Effector memory CD8-positive, alpha-beta T cell (primary cell): ENCODE measurements around the gene TMED9.

ENCODE experiments used
- ATAC-seq: fragments of 150-1000 bp; cut with Tn5 transposase; replicated peaks from 2 replicates; pipeline ENCODE4 v1.10.0; 2021; ENCODE audit warnings: mild to moderate bottlenecking, moderate library complexity
- DNase-seq, 3 experiments: peaks; one replicate each; pipeline ENCODE4 v3.0.0; 2021
- H3K27ac Mint-ChIP-seq, 2 donors: one replicate each; pipeline ENCODE4 v1.8.0; 2022; ENCODE audit warnings: mild to moderate bottlenecking in 2 of 2, mixed read lengths in 2 of 2, moderate library complexity in 2 of 2
- H3K27me3 Mint-ChIP-seq, 2 donors: one replicate each; pipeline ENCODE4 v1.8.0; 2022; ENCODE audit warnings: mixed read lengths in 2 of 2
- H3K36me3 Mint-ChIP-seq: one replicate; pipeline ENCODE4 v1.8.0; 2022; ENCODE audit warnings: mild to moderate bottlenecking, moderate library complexity, mixed read lengths; ENCODE audit not compliant: insufficient read depth
- H3K4me1 Mint-ChIP-seq, 2 donors: one replicate each; pipeline ENCODE4 v1.8.0; 2022; ENCODE audit warnings: low read depth in 2 of 2, mixed read lengths in 2 of 2
- H3K4me3 Mint-ChIP-seq, 2 donors: one replicate each; pipeline ENCODE4 v1.8.0; 2022; ENCODE audit warnings: mild to moderate bottlenecking in 2 of 2, mixed read lengths in 2 of 2, moderate library complexity in 2 of 2
- H3K9me3 Mint-ChIP-seq, 2 donors: one replicate each; pipeline ENCODE4 v1.8.0; 2022; ENCODE audit warnings: mixed read lengths in 2 of 2

TMED9 gene

DNA sequence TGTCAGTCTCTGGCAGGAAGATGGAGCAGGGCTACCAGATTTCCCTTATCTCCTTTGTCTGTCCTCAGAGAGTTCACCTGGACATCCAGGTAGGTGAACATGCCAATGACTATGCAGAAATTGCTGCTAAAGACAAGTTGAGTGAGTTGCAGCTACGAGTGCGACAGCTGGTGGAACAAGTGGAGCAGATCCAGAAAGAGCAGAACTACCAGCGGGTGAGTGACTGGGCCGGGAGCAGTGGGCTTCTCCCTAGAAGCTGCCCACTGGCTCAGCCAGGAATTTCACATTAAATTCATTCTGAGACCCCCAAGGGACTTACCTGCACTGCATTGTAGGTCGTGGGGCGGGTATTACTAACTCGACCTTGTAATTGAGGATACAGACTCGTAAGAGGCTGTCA, 2.1 kb downstream of the TMED9 start:
- H3K4me1 Mint-ChIP-seq = peaks cover 11 to 22% of the 10 kb centered on the region in 2 donors
- H3K36me3 Mint-ChIP-seq = peaks cover 39% of the 10 kb centered on the region
- peaks cover 12 to 18% of the 10 kb centered on the region in 2 donors for H3K27me3 Mint-ChIP-seq
- no peak for ATAC-seq
- no peaks in the 10 kb centered on the region for H3K9me3 Mint-ChIP-seq
- H3K27ac Mint-ChIP-seq = no peak overlapping the region
- H3K4me3 Mint-ChIP-seq = no peak overlapping the region
- DNase-seq = no peak

DNA sequence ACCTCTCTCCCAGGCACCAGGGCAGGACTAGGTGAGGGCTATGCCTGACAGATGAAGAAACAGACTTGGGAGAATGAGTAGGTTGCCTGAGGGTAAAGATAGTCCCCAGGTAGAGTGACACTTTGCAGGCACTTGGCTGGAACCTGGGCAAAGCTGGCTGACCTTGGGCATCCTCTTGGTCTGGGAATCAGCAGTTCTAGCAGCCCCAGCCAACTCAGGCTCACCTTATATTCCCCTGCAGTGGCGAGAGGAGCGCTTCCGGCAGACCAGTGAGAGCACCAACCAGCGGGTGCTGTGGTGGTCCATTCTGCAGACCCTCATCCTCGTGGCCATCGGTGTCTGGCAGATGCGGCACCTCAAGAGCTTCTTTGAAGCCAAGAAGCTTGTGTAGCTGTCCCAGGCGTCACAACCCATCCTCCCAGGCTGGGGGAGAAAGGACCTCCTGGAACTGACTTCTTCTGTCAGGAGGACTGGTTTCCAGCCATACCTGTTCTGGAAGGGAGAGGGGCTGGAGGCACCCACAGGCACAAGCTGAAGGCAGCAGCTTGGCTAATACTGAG, 3.1 kb downstream of the TMED9 start:
- Mint-ChIP-seq H3K9me3 (no peaks in the 10 kb centered on the region), H3K36me3 (peaks cover 39% of the 10 kb centered on the region), H3K27ac (no peak overlapping the region), H3K27me3 (peaks cover 6 to 8% of the 10 kb centered on the region in 2 donors), H3K4me1 (peaks cover 13 to 23% of the 10 kb centered on the region in 2 donors), H3K4me3 (peak overlapping the region in 1 of 2 donors; percentile 27)
- ATAC-seq (no peak), DNase-seq (no peak)

DNA sequence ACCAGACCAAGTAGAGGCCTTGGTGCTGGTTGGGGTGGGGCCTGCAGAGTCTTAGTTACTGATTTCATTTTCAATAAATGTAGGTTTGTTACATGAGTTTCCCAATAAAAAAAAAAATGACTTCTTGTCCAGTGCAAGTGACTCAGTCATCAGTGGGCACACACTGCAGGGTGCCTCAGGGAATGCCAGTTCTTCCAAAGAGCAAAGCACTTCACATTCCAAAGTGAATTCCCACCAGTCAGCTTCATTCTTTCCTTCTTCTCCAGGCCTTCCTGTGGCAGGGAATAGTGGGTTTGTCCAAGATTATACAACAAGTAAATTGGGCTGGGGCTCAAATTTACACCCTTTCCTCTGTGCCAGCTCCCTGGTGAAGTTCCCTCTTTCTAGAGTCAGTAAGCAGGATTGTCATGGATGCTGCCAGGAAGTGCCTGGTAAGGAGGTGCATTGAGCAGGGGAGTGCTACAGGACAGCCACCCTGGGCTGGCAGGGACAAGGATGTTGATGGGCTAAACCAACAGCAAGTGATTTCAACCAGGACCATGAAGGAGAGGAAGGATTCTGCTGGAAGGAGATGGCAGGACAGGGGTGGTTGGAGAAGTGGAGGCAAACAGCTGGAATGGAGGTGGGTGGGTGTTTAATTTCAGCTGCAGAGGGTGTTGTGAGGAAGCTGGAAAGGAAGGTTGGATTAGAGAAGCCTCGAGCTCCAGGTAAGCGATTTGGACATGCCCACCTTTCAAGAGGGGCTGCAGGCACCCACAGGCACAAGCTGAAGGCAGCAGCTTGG, 4.2 kb downstream of the TMED9 start:
- ATAC-seq (no peak), DNase-seq (no peak)
- Mint-ChIP-seq H3K36me3 (peaks cover 39% of the 10 kb centered on the region), H3K4me3 (no peak overlapping the region), H3K27ac (no peak overlapping the region), H3K9me3 (no peaks in the 10 kb centered on the region), H3K4me1 (peaks cover 20 to 32% of the 10 kb centered on the region in 2 donors), H3K27me3 (no peaks in the 10 kb centered on the region)

DNA sequence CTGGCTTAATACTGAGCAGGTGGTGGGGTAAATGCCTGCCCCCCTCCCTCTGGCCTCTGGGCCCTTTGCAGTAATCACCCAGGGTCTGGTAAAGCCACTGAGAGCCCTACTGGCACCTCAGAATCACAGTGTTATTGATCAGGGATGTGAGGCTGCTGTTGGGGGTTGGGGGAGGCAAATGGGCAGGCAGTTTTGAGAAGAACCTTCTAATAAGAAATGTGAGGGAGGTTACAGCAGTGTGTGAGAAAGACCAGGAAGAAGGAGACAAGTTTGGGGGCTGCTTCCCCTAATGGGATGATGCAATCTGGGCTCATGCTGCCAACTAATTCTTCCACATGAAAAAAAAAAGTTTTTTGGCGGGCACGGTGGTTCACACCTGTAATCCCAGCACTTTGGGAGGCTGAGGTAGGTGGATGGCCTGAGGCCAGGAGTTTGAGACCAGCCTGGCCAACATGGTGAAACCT, 4.8 kb downstream of the TMED9 start:
- H3K27me3 Mint-ChIP-seq = no peaks in the 10 kb centered on the region
- H3K4me1 Mint-ChIP-seq = peaks cover 18 to 27% of the 10 kb centered on the region in 2 donors
- no peak for ATAC-seq
- no peak for DNase-seq
- no peak overlapping the region for H3K4me3 Mint-ChIP-seq
- H3K27ac Mint-ChIP-seq = no peak overlapping the region
- H3K36me3 Mint-ChIP-seq = peaks cover 37% of the 10 kb centered on the region
- no peaks in the 10 kb centered on the region for H3K9me3 Mint-ChIP-seq

DNA sequence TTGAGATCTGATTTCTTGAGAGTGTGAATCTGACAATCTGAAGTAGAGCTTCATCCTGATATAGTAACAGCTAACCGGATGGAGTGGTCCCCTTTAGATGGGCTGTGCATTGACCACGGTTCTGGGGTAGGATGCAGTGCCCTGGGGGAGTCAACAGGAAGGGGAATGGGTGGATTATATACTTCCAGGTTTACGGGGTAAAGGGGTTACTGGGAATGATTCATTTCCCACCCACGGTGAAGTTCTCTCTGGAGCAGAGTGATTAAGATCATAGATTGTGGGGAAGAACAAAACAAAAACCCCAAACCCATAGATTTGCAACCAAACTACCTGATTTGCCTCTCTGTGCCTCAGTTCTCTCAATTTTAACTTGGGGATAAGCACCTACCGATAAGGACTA, 6.5 kb downstream of the TMED9 start:
- DNase-seq (no peak), ATAC-seq (no peak)
- H3K9me3 Mint-ChIP-seq = no peaks in the 10 kb centered on the region
- peak overlapping the region in 1 of 2 donors; percentile 93 for H3K27ac Mint-ChIP-seq
- no peaks in the 10 kb centered on the region for H3K27me3 Mint-ChIP-seq
- peak overlapping the region; percentile 45 to 92 for H3K4me3 Mint-ChIP-seq
- peaks cover 29% of the 10 kb centered on the region for H3K36me3 Mint-ChIP-seq
- H3K4me1 Mint-ChIP-seq = peaks cover 18 to 29% of the 10 kb centered on the region in 2 donors

DNA sequence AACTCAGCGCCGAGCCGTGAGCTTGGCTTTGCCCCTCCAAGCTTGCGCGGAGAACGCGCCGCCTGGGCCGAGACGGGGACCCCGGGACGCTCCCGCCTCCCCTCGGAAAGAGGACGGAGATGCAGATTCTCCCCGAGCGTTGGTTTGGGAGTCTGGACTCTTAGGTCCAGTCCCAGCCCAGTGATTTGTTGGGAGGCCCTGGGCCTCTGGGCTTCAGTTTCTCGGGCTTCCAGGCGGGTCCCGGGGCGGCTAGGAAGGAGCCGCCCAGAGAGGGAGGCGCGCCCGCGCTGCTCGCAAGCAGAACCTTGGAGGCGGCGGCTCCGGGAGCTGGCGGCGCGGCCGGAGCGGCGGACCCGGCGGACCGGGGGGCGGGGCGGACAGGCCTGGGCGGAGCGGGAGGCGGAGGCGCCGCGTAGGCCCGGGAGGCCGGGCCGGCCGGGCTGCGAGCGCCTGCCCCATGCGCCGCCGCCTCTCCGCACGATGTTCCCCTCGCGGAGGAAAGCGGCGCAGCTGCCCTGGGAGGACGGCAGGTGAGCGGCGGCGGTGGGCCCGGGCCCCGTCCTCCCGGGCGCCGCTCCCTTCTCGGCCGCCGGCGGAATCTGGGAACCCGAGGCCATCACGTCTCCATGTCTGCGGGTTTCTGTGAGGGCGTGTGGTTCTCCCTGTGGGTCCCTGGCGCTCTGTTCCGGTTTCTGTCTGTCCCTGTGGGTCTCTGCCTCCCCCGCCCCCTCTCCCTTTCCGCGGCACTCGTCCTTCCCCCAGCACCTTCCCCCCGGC, 7.9 kb downstream of the TMED9 start, which contains the start of gene B4GALT7:
Gene B4GALT7, plus strand, starts transcription at position 402 of the 777 bp plus-strand sequence. Its CDS starts 79 bp downstream, at position 481.
- DNase-seq = peak; percentile 65 to 84 (median 83)
- ATAC-seq = peak; percentile 90
- Mint-ChIP-seq H3K27me3 (no peaks in the 10 kb centered on the region), H3K4me1 (peaks cover 20 to 27% of the 10 kb centered on the region in 2 donors), H3K36me3 (peaks cover 16% of the 10 kb centered on the region), H3K4me3 (peak within 1 kb of the TSS; percentile 84 to 92), H3K27ac (peak within 1 kb of the TSS; percentile 45 to 93), H3K9me3 (no peaks in the 10 kb centered on the region)

DNA sequence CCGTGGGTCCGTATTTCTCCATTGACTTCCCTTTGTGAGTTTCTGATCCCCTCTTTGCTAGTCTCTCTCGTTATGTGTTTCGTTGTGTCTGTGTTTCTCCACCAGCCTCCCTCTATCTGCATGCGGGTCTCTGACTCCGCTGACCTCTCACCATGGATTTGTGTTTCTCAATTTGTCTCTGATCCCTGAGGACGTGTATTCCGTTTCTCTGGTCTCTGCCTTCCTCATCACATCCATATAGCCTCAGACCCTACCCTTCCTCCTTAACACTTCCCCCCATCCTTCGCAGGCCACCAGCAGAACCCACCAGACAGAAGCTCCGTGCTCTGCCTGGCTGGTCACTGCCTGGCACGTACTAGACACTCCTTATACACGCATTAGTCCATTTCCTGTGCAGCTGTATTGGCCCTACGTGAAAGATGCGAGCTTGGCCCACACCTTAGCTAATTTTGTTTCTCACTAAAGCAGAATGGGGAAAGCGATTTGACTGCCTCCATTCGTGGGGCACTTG, 8.6 kb downstream of the TMED9 start:
- Mint-ChIP-seq H3K27me3 (no peaks in the 10 kb centered on the region), H3K27ac (peak overlapping the region; percentile 45 to 93), H3K4me1 (peaks cover 25 to 32% of the 10 kb centered on the region in 2 donors), H3K4me3 (peak overlapping the region; percentile 84 to 92), H3K36me3 (peaks cover 11% of the 10 kb centered on the region), H3K9me3 (no peaks in the 10 kb centered on the region)
- ATAC-seq = no peak
- no peak for DNase-seq

DNA sequence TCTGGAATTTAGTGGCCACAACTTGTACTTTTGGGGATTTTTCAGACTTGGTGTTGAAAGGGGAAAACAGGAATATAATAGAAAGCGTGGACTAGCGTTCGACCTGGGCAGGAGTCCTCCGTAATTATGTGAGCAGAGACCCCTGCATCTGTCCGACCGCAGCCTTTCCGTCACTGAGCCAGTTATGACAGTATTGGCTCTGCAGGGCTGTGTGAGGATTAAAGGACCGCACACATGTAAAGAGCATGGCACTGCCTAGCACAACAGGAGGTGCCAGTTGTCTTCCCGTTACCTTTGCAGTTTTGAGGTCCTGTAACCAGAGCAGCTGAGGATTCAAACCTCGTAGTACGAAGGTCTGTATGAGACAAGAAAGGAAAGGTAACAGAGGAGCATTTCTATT, 9.1 kb downstream of the TMED9 start:
- H3K36me3 Mint-ChIP-seq = peaks cover 6% of the 10 kb centered on the region
- H3K27ac Mint-ChIP-seq = peak overlapping the region in 1 of 2 donors; percentile 93
- no peak for ATAC-seq
- H3K4me1 Mint-ChIP-seq = peaks cover 28 to 38% of the 10 kb centered on the region in 2 donors
- DNase-seq = no peak
- no peaks in the 10 kb centered on the region for H3K9me3 Mint-ChIP-seq
- H3K27me3 Mint-ChIP-seq = no peaks in the 10 kb centered on the region
- H3K4me3 Mint-ChIP-seq = peak overlapping the region; percentile 84 to 92

DNA sequence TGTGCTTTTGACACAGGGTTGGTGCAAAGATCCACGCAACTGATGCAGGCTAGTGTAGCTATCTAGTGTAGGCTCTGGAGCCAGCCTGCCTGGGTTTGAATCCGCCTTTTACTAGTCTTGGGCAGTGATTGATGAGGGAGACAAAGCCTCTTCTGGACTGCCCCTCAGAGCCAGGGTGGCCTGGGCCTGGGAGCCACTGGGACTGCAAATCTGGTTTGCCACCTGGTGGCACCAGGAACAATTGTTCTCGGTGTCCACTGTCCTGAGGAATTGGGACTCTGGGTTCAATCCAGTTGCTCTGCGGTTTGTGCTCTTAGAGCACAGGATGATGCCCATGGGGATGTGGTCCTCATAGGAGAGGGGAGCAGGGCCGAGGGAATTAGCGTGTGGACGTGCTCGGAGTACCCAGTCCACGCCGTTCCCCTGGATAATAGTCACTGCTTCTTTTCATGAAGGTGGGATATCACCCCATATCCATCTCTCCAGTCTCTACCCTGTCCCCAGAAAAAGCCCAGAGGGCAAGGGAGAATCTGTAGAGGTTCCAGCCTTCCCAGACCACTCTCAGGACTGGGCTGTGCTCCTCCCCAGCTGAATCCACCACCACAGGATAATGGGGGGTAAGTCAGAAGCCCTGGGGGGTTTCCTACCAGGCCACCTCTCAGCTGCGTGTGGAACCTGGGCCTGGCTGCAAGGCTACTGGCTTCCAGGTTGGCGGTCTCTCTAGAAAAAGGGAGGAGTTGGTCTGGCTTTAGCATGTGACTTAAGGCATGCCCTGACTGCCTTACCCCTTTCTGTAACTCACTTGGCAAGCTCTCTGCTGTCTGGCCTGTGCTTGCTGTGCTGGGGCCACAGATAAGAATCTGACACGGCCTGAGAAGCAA, 9.8 kb downstream of the TMED9 start:
- DNase-seq (no peak), ATAC-seq (no peak)
- peaks cover 34 to 44% of the 10 kb centered on the region in 2 donors for H3K4me1 Mint-ChIP-seq
- no peak overlapping the region for H3K4me3 Mint-ChIP-seq
- H3K36me3 Mint-ChIP-seq = peaks cover 9% of the 10 kb centered on the region
- H3K9me3 Mint-ChIP-seq = no peaks in the 10 kb centered on the region
- H3K27me3 Mint-ChIP-seq = no peaks in the 10 kb centered on the region
- H3K27ac Mint-ChIP-seq = no peak overlapping the region

DNA sequence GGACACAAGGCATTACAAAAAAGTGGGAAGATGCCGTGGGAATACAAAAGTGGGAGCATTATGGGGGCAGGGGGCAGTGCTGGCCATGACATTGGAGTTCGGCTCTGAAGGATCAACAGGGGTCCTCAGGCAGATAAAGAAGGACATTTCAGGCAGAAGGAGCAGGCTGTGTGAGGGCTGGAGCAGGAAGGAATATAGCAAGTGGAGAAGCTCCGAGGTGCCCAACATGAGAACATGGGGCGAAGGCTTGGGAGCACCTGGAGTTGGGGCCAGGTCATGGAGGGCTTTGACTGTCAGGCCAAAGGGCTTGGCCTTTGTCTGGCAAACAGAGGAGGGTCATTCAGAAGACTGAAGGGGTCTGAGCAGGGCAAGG, 10.4 kb downstream of the TMED9 start:
- Mint-ChIP-seq H3K4me1 (peaks cover 34 to 44% of the 10 kb centered on the region in 2 donors), H3K36me3 (peaks cover 12% of the 10 kb centered on the region), H3K27ac (no peak overlapping the region), H3K9me3 (no peaks in the 10 kb centered on the region), H3K27me3 (no peaks in the 10 kb centered on the region), H3K4me3 (no peak overlapping the region)
- DNase-seq (no peak), ATAC-seq (no peak)

DNA sequence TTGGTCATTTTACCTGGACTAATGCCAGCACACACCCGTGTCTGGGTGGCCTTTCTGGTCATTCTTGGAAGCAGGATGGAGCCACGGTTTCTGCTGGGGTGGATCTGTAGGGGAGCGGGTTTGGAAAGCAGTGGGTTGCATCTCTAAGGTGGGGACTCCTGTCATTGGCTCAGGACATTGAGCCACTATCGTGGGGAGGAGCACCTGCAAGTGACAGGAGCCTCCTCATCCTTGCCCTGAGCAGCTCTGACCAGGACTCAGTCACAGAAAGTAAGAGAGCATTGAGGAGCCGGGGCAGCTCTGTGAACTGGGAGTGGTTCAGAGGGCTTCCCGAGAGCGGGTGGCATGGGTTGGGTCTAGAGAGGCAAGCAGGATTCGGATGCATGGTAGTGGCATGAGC, 11.6 kb downstream of the TMED9 start:
- Mint-ChIP-seq H3K36me3 (peaks cover 6% of the 10 kb centered on the region), H3K4me1 (peaks cover 32 to 40% of the 10 kb centered on the region in 2 donors), H3K4me3 (no peak overlapping the region), H3K27ac (peak overlapping the region in 1 of 2 donors; percentile 69), H3K9me3 (no peaks in the 10 kb centered on the region), H3K27me3 (no peaks in the 10 kb centered on the region)
- no peak for ATAC-seq
- no peak for DNase-seq

DNA sequence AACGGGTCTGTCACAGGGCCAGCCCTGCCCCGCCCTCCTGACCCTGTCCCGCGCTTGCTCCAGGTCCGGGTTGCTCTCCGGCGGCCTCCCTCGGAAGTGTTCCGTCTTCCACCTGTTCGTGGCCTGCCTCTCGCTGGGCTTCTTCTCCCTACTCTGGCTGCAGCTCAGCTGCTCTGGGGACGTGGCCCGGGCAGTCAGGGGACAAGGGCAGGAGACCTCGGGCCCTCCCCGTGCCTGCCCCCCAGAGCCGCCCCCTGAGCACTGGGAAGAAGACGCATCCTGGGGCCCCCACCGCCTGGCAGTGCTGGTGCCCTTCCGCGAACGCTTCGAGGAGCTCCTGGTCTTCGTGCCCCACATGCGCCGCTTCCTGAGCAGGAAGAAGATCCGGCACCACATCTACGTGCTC, 12.1 kb downstream of the TMED9 start:
- Mint-ChIP-seq H3K27ac (peak overlapping the region in 1 of 2 donors; percentile 69), H3K4me3 (no peak overlapping the region)

More for the DNA sequence above, 12.1 kb downstream of the TMED9 start:
- peaks cover 31 to 36% of the 10 kb centered on the region in 2 donors for H3K4me1 Mint-ChIP-seq
- H3K9me3 Mint-ChIP-seq = no peaks in the 10 kb centered on the region
- no peaks in the 10 kb centered on the region for H3K27me3 Mint-ChIP-seq
- peaks cover 6% of the 10 kb centered on the region for H3K36me3 Mint-ChIP-seq
- DNase-seq (no peak), ATAC-seq (no peak)
